Stimulated activated CD8-positive, alpha-beta memory T cell treated with anti-CD3 and anti-CD28 coated beads, Interleukin-4, amount 100 ng/mL, for 24 hours (primary cell): Measurements from ENCODE around the gene KIRREL1.
A peak's percentile ranks its signal among the peaks of the same experiment; 100 is the strongest.

ENCODE experiments used
- DNase-seq: peaks from one replicate; pipeline ENCODE4 v3.0.0-alpha.2; 2020; ENCODE audit warnings: low read depth

The KIRREL1 gene

GRCh38 chr1:157975228-157975950, 18.1 kb upstream of the KIRREL1 start:
- DNase-seq: no peak

- DNase-seq: no peak
Measured at GRCh38 chr1:157976888-157977287, 16.6 kb upstream of the KIRREL1 start.

GRCh38 chr1:157978586-157979403, 14.7 kb upstream of the KIRREL1 start:
- no peak for DNase-seq

- no peak for DNase-seq
Measured at GRCh38 chr1:157982136-157982535, 11.3 kb upstream of the KIRREL1 start.

- DNase-seq: no peak
Measured at GRCh38 chr1:157983787-157984186, 9.7 kb upstream of the KIRREL1 start.

- DNase-seq: no peak
Measured at GRCh38 chr1:157984469-157984868, 9.0 kb upstream of the KIRREL1 start.

- DNase-seq: no peak
Measured at GRCh38 chr1:157985473-157985872, 8.0 kb upstream of the KIRREL1 start.

- DNase-seq: no peak
Measured at GRCh38 chr1:157988002-157988401, 5.4 kb upstream of the KIRREL1 start.

GRCh38 chr1:157992031-157992832, 1.2 kb upstream of the KIRREL1 start:
- DNase-seq: peak; percentile 13

- no peak for DNase-seq
Measured at GRCh38 chr1:157992833-157993146, 655 bp upstream of the KIRREL1 start.

- no peak for DNase-seq
Measured at GRCh38 chr1:157993918-157994605, 617 bp downstream of the KIRREL1 start.

- no peak for DNase-seq
Measured at GRCh38 chr1:157994704-157995582, 1.5 kb downstream of the KIRREL1 start.

- no peak for DNase-seq
Measured at GRCh38 chr1:157995583-157996169, 2.2 kb downstream of the KIRREL1 start.

GRCh38 chr1:157996433-157996832, 3.0 kb downstream of the KIRREL1 start:
- no peak for DNase-seq

- DNase-seq: no peak
Measured at GRCh38 chr1:158000507-158000906, 7.1 kb downstream of the KIRREL1 start.

GRCh38 chr1:158002022-158002630, 8.7 kb downstream of the KIRREL1 start:
- DNase-seq: no peak

- no peak for DNase-seq
Measured at GRCh38 chr1:158002631-158003405, 9.4 kb downstream of the KIRREL1 start.

- no peak for DNase-seq
Measured at GRCh38 chr1:158003406-158003800, 10.0 kb downstream of the KIRREL1 start.

- DNase-seq: no peak
Measured at GRCh38 chr1:158005224-158005623, 11.8 kb downstream of the KIRREL1 start.

GRCh38 chr1:158007180-158007579, 13.7 kb downstream of the KIRREL1 start:
- no peak for DNase-seq
